ENCODE measurements around the gene VSIG1. TPM values are rescaled to one million over a fixed set of nuclear protein-coding genes. Genes with fewer than 3 reads are reported as not detected.

The VSIG1 gene
- total and polyA plus RNA-seq, 3 donors from 2014 or later, result 154 to 333 (median 193) TPM

- Histone ChIP-seq H3K4me1 (no peaks in the 10 kb centered on the region), H3K27me3 (no peaks in the 10 kb centered on the region), H3K27ac (no peak overlapping the region), H3K4me3 (no peak overlapping the region), H3K9me3 (no peaks in the 10 kb centered on the region), H3K36me3 (ENCODE audit: low read depth, missing control alignments) (no peaks in the 10 kb centered on the region)
- TF ChIP-seq POLR2A (IDR thresholded peaks at IDR 0.05) (no peak), CTCF (IDR thresholded peaks at IDR 0.05) (no peak)
- WGBS, 2 donors, result 100% methylated on average over 1 of the region's 1 CpG
- intact Hi-C loops (cut with DNase I; ENCODE audit: low total_unique reads), result no loop called here
- no peak for DNase-seq
These were observed 19.5 kb upstream of the VSIG1 start for GRCh38 chrX:108025376-108025775.

- intact Hi-C loops (cut with DNase I; ENCODE audit: low total_unique reads), result no loop called here
- WGBS, 2 donors, result 79 to 82% methylated on average over 2 of the region's 2 CpGs
These were observed 18.8 kb upstream of the VSIG1 start for GRCh38 chrX:108025954-108026600.

GRCh38 chrX:108028854-108029253, 16.0 kb upstream of the VSIG1 start:
- 55 to 86% methylated on average over 1 of the region's 1 CpG for WGBS, 2 donors
- H3K9me3 ChIP-seq, result no peaks in the 10 kb centered on the region
- H3K27ac ChIP-seq, result no peak overlapping the region
- no peak overlapping the region for H3K4me3 ChIP-seq
- intact Hi-C loops (cut with DNase I; ENCODE audit: low total_unique reads), result no loop called here
- H3K4me1 ChIP-seq, result no peaks in the 10 kb centered on the region
- H3K27me3 ChIP-seq, result no peaks in the 10 kb centered on the region
- TF ChIP-seq CTCF (IDR thresholded peaks at IDR 0.05) (no peak), POLR2A (IDR thresholded peaks at IDR 0.05) (no peak)
- no peak for DNase-seq
- no peaks in the 10 kb centered on the region for H3K36me3 ChIP-seq (ENCODE audit: low read depth, missing control alignments)

More at GRCh38 chrX:108025954-108026600, 18.8 kb upstream of the VSIG1 start:
- no peak for DNase-seq
- Histone ChIP-seq H3K4me3 (no peak overlapping the region), H3K36me3 (ENCODE audit: low read depth, missing control alignments) (no peaks in the 10 kb centered on the region), H3K4me1 (no peaks in the 10 kb centered on the region), H3K9me3 (no peaks in the 10 kb centered on the region), H3K27ac (no peak overlapping the region), H3K27me3 (no peaks in the 10 kb centered on the region)
- TF ChIP-seq POLR2A (IDR thresholded peaks at IDR 0.05) (no peak), CTCF (IDR thresholded peaks at IDR 0.05) (no peak)

GRCh38 chrX:108029928-108030711, 14.7 kb upstream of the VSIG1 start:
- Histone ChIP-seq H3K4me3 (no peak overlapping the region), H3K36me3 (ENCODE audit: low read depth, missing control alignments) (no peaks in the 10 kb centered on the region), H3K27ac (no peak overlapping the region), H3K9me3 (no peaks in the 10 kb centered on the region), H3K4me1 (no peaks in the 10 kb centered on the region), H3K27me3 (no peaks in the 10 kb centered on the region)
- DNase-seq, result no peak
- intact Hi-C loops (cut with DNase I; ENCODE audit: low total_unique reads), result no loop called here
- 89 to 91% methylated on average over 5 of the region's 5 CpGs for WGBS, 2 donors
- TF ChIP-seq POLR2A (IDR thresholded peaks at IDR 0.05) (no peak), CTCF (IDR thresholded peaks at IDR 0.05) (no peak)
